ENCODE measurements around the gene CCDC12. TPM values are rescaled to one million over a fixed set of nuclear protein-coding genes. Genes with fewer than 3 reads are reported as not detected.
"Not testable (repeated sequence)": the region's sequence is repeated elsewhere in the genome, so short reads cannot be mapped to it uniquely, and the experiment has no call there.

Gene CCDC12
- total and polyA plus RNA-seq, 8 donors = 34.7 to 57.9 (median 46.1) TPM

DNA sequence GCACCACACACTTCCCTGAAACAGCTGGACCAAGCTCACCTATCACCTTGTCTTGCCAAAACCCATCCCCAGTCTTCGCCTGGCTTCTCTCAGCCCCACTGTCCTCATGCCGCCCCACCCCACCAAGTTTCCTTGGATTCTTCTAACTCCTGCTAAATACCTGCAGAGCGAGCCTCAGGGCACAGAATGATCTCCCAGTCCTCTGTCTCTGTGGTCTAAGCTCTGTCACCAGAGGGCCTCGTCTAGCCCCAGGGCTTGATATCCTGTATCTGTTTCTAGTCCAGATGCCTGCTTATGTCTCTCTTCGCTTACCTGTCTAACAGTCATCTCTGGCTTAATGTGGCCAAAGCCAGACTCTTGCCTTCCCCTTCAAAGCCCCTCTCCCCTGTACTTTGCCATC, 9.7 kb downstream of the CCDC12 start:
- TF ChIP-seq, protein P1, sequence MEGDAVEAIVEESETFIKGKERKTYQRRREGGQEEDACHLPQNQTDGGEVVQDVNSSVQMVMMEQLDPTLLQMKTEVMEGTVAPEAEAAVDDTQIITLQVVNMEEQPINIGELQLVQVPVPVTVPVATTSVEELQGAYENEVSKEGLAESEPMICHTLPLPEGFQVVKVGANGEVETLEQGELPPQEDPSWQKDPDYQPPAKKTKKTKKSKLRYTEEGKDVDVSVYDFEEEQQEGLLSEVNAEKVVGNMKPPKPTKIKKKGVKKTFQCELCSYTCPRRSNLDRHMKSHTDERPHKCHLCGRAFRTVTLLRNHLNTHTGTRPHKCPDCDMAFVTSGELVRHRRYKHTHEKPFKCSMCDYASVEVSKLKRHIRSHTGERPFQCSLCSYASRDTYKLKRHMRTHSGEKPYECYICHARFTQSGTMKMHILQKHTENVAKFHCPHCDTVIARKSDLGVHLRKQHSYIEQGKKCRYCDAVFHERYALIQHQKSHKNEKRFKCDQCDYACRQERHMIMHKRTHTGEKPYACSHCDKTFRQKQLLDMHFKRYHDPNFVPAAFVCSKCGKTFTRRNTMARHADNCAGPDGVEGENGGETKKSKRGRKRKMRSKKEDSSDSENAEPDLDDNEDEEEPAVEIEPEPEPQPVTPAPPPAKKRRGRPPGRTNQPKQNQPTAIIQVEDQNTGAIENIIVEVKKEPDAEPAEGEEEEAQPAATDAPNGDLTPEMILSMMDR (IDR thresholded peaks at IDR 0.05) = no peak
- Histone ChIP-seq H3K27ac (peak overlapping the region in 1 of 2 donors; percentile 82), H3K27me3 (no peaks in the 10 kb centered on the region), H3K4me3 (no peak overlapping the region), H3K4me1 (peaks cover 22 to 84% of the 10 kb centered on the region in 2 donors), H3K9me3 (no peaks in the 10 kb centered on the region), H3K36me3 (no peaks in the 10 kb centered on the region)
- intact Hi-C loops (cut with DNase I) = no loop called here
- DNase-seq (no peak), ATAC-seq (peak; percentile 4)

DNA sequence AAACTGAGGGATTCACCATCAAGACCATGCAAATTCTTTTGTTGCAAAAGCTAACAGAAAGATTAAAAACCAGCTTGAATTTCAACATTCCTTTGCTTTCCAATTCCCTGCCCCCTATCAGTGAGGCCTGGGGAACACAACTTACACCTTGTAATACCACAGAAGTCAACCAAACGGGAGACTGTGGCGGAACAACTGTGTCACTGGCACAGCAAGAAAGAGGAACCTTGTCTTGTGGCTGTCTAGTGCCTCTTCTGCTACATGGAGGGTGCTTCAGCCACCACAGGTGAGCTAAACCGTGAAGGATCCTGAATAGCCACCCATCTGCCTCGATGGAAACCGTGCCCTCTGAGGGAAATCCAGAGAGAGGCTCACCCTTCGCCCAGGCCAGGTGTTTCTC, 11.4 kb downstream of the CCDC12 start:
- no peak for DNase-seq
- peak; percentile 54 for ATAC-seq
- Histone ChIP-seq H3K36me3 (no peaks in the 10 kb centered on the region), H3K27ac (peak overlapping the region; percentile 60 to 82), H3K9me3 (no peaks in the 10 kb centered on the region), H3K4me1 (peaks cover 25 to 84% of the 10 kb centered on the region in 2 donors), H3K4me3 (no peak overlapping the region), H3K27me3 (no peaks in the 10 kb centered on the region)
- TF ChIP-seq, protein P1 (IDR thresholded peaks at IDR 0.05) = no peak
- intact Hi-C loops (cut with DNase I) = no loop called here

DNA sequence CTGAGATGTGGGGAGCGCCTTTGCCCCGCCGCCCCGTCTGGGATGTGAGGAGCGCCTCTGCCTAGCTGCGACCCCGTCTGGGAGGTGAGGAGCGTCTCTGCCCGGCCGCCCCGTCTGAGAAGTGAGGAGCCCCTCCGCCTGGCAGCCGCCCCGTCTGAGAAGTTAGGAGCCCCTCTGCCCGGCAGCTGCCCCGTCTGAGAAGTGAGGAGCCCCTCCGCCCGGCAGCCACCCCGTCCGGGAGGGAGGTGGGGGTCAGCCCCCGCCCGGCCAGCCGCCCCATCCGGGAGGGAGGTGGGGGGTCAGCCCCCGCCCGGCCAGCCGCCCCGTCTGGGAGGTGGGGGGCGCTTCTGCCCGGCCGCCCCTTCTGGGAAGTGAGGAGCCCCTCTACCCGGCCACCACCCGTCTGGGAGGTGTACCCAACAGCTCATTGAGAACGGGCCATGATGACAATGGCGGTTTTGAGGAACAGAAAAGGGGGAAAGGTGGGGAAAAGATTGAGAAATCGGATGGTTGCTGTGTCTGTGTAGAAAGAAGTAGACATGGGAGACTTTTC, 12.4 kb downstream of the CCDC12 start:
- DNase-seq; intact Hi-C loops (cut with DNase I): not testable (repeated sequence)

DNA sequence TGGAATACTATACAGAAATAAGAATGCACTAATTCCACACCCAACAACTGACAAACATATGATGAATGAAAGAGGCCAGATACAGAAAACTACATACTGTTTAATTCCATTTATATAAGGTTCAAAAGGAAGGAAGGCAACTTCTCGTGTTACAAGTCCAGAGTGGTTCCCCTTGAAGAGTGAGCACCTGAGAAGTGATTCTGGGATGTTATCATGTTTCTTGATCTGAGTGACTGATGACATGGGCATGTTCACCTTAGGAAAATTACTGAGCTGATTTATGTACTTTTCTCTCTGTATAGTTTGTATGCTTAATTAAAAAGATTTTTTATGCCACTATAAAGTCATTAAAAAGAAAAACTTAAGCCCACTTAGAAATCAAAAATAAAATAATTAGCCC, 13.6 kb downstream of the CCDC12 start:
- intact Hi-C loops (cut with DNase I) = no loop called here
- peak overlapping the region in 1 of 2 donors; percentile 37 for H3K27ac ChIP-seq
- ATAC-seq (no peak), DNase-seq (no peak)
- TF ChIP-seq, protein P1 (IDR thresholded peaks at IDR 0.05) = no peak
- H3K27me3 ChIP-seq = no peaks in the 10 kb centered on the region
- H3K4me3 ChIP-seq = no peak overlapping the region
- no peaks in the 10 kb centered on the region for H3K9me3 ChIP-seq
- H3K4me1 ChIP-seq = peaks cover 39 to 83% of the 10 kb centered on the region in 2 donors
- no peaks in the 10 kb centered on the region for H3K36me3 ChIP-seq

More for the DNA sequence above, 12.4 kb downstream of the CCDC12 start:
- H3K9me3 ChIP-seq, H3K36me3 ChIP-seq, ATAC-seq, H3K27me3 ChIP-seq, H3K4me3 ChIP-seq: not testable (repeated sequence)
- Histone ChIP-seq H3K27ac (peak overlapping the region in 1 of 2 donors; percentile 82), H3K4me1 (peaks cover 35 to 86% of the 10 kb centered on the region in 2 donors)

GRCh38 chr3:46962427-46962826, 14.1 kb downstream of the CCDC12 start:
- Histone ChIP-seq H3K36me3 (no peaks in the 10 kb centered on the region), H3K4me1 (peaks cover 39 to 80% of the 10 kb centered on the region in 2 donors), H3K9me3 (no peaks in the 10 kb centered on the region), H3K4me3 (no peak overlapping the region), H3K27ac (peak overlapping the region in 1 of 2 donors; percentile 37), H3K27me3 (no peaks in the 10 kb centered on the region)
- intact Hi-C loops (cut with DNase I) = no loop called here
- ATAC-seq (no peak), DNase-seq (no peak)
- TF ChIP-seq, protein P1 (IDR thresholded peaks at IDR 0.05) = no peak

GRCh38 chr3:46960835-46961234, 15.7 kb downstream of the CCDC12 start:
- Histone ChIP-seq H3K4me1 (peaks cover 40 to 80% of the 10 kb centered on the region in 2 donors), H3K9me3 (no peaks in the 10 kb centered on the region), H3K36me3 (no peaks in the 10 kb centered on the region), H3K27ac (peak overlapping the region; percentile 56 to 71), H3K27me3 (no peaks in the 10 kb centered on the region), H3K4me3 (no peak overlapping the region)
- intact Hi-C loops (cut with DNase I) = no loop called here
- ATAC-seq (no peak), DNase-seq (no peak)
- TF ChIP-seq, protein P1 (IDR thresholded peaks at IDR 0.05) = no peak
